Subcutaneous adipose tissue (tissue), 4 donors: Measurements from ENCODE around the gene WDR93. TPM values are rescaled to one million over a fixed set of nuclear protein-coding genes. Genes with fewer than 3 reads are reported as not detected.

Experiments
- CTCF ChIP-seq: fragments of 450-650 bp; IDR thresholded peaks from one replicate; pipeline ENCODE4 v1.5.1; 2016; ENCODE audit warnings: low read depth, mild to moderate bottlenecking, control low read depth, antibody characterized with exemption, moderate library complexity
- total RNA-seq, 4 donors: library from RNA; depleted of rRNA; stranded (reverse); fragments of >200 nt; gene quantifications; one replicate each; pipeline ENCODE4 v1.1.0, GENCODE V29; 2016

The WDR93 gene
- total RNA-seq, 4 donors from 2014 or later: 0.57 to 1.8 (median 0.85) TPM; not detected in 1

GRCh38 chr15:89743011-89743410 is 52.4 kb downstream of the WDR93 start:
- no peak for TF ChIP-seq CTCF

- no peak for TF ChIP-seq CTCF
These were observed 53.0 kb downstream of the WDR93 start for GRCh38 chr15:89743594-89743993.

GRCh38 chr15:89745131-89745530 is 54.5 kb downstream of the WDR93 start:
- TF ChIP-seq CTCF: no peak

- no peak for TF ChIP-seq CTCF
These were observed 55.2 kb downstream of the WDR93 start for GRCh38 chr15:89745768-89746167.

- TF ChIP-seq CTCF: no peak
These were observed 55.8 kb downstream of the WDR93 start for GRCh38 chr15:89746386-89746780.

- no peak for TF ChIP-seq CTCF
These were observed 57.4 kb downstream of the WDR93 start for GRCh38 chr15:89747708-89748682.

- no peak for TF ChIP-seq CTCF
These were observed 58.4 kb downstream of the WDR93 start for GRCh38 chr15:89749054-89749453.
